Astrocyte (in vitro differentiated cells and primary cell): ENCODE data around the gene TCERG1. TPM values are rescaled to one million over a fixed set of nuclear protein-coding genes. Genes with fewer than 3 reads are reported as not detected.

Experiments used
- DNase-seq: peaks from one replicate; pipeline ENCODE4 v3.0.0-alpha.2; 2010; ENCODE audit warnings: low read depth
- FAIRE-seq: peaks from 2 replicates; lab custom pipeline; 2011; peaks lifted over from hg19 to GRCh38; lab: Jason Lieb, UNC
- H2AFZ ChIP-seq: 2 replicates; pipeline ENCODE4 v1.6.0; 2012; ENCODE audit warnings: low read depth, low read length, inconsistent platforms
- H3K27ac ChIP-seq: 2 replicates; pipeline ENCODE4 v1.5.1; 2011; ENCODE audit warnings: low read depth, low read length, inconsistent platforms
- H3K27me3 ChIP-seq: 2 replicates; pipeline ENCODE4 v1.6.0; 2011; ENCODE audit warnings: low read length, inconsistent platforms; ENCODE audit not compliant: insufficient read depth
- H3K36me3 ChIP-seq: 2 replicates; pipeline ENCODE4 v1.5.1; 2011; ENCODE audit warnings: low read length, inconsistent platforms; ENCODE audit not compliant: insufficient read depth
- H3K4me1 ChIP-seq: 2 replicates; pipeline ENCODE4 v1.5.1; 2011; ENCODE audit warnings: low read length, inconsistent platforms; ENCODE audit not compliant: insufficient read depth
- H3K4me2 ChIP-seq: 2 replicates; pipeline ENCODE4 v1.6.0; 2012; ENCODE audit warnings: low read length, inconsistent platforms
- H3K4me3 ChIP-seq: 2 replicates; pipeline ENCODE4 v1.5.1; 2011; ENCODE audit warnings: low read depth, mild to moderate bottlenecking, low read length, inconsistent platforms; ENCODE audit not compliant: insufficient read depth
- H3K79me2 ChIP-seq: 2 replicates; pipeline ENCODE4 v1.6.0; 2012; ENCODE audit warnings: mild to moderate bottlenecking, low read length, inconsistent platforms; ENCODE audit not compliant: insufficient read depth
- H3K9ac ChIP-seq: 2 replicates; pipeline ENCODE4 v1.6.0; 2012; ENCODE audit warnings: mild to moderate bottlenecking, low read length, inconsistent platforms
- H3K9me3 ChIP-seq: 2 replicates; pipeline ENCODE4 v1.5.1; 2012; ENCODE audit warnings: low read depth, mild to moderate bottlenecking, low read length, inconsistent platforms; ENCODE audit not compliant: insufficient read depth
- H4K20me1 ChIP-seq: 2 replicates; pipeline ENCODE4 v1.6.0; 2012; ENCODE audit warnings: low read length, inconsistent platforms; ENCODE audit not compliant: insufficient read depth
- H3K27ac Mint-ChIP-seq: one replicate; pipeline ENCODE4 v1.8.0; 2021; ENCODE audit warnings: mild to moderate bottlenecking, mixed read lengths; ENCODE audit not compliant: unreplicated experiment
- H3K27me3 Mint-ChIP-seq: one replicate; pipeline ENCODE4 v1.8.0; 2021; ENCODE audit warnings: low read depth, mixed read lengths; ENCODE audit not compliant: unreplicated experiment
- H3K36me3 Mint-ChIP-seq: one replicate; pipeline ENCODE4 v1.8.0; 2021; ENCODE audit warnings: low read depth, mixed read lengths; ENCODE audit not compliant: unreplicated experiment
- H3K4me1 Mint-ChIP-seq: one replicate; pipeline ENCODE4 v1.8.0; 2021; ENCODE audit warnings: low read depth, mixed read lengths; ENCODE audit not compliant: unreplicated experiment
- H3K4me3 Mint-ChIP-seq: one replicate; pipeline ENCODE4 v1.8.0; 2021; ENCODE audit warnings: mild to moderate bottlenecking, moderate library complexity, mixed read lengths; ENCODE audit not compliant: unreplicated experiment
- H3K9me3 Mint-ChIP-seq: one replicate; pipeline ENCODE4 v1.8.0; 2021; ENCODE audit warnings: mild to moderate bottlenecking, mixed read lengths; ENCODE audit not compliant: unreplicated experiment
- EZH2 ChIP-seq: IDR thresholded peaks from 2 replicates; pipeline ENCODE4 v1.6.1; 2012; ENCODE audit warnings: mild to moderate bottlenecking, low read length, inconsistent platforms; ENCODE audit not compliant: insufficient read depth
- total RNA-seq: library from RNA; stranded (reverse); gene quantifications from 2 replicates; pipeline ENCODE4 v1.2.1, GENCODE V29; 2021
- TF ChIP-seq, protein P1 (sequence below): IDR thresholded peaks from 2 replicates; pipeline ENCODE4 v1.5.1; 2011; ENCODE audit warnings: low read depth, mild to moderate bottlenecking, inconsistent platforms, low read length, moderate library complexity; ENCODE audit not compliant: insufficient read depth

TCERG1 gene
- total RNA-seq, 1 donor from 2014 or later: 66.0 TPM

DNA sequence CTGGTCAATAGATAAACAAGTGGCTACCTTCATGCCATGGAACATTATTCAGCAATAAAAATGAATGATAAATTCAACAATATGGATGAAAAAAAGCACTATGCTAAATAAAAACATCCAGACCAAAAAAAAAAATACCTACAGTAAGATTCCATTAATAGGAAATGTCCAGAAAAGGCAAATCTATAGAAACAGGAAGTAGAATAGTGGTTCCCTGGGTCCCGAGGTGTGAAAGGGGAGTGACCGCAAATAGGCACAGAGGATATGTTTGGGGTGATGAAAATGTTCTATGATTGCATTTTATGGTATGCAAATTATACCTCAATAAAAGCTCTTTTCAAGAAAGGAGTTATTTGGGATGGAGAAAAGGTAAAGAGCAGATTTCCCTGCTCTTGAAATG is 72.4 kb downstream of the TCERG1 start:
- no peaks in the 10 kb centered on the region for H3K27me3 ChIP-seq
- no peak for DNase-seq
- no peaks in the 10 kb centered on the region for H3K4me1 ChIP-seq
- TF ChIP-seq, protein P1, sequence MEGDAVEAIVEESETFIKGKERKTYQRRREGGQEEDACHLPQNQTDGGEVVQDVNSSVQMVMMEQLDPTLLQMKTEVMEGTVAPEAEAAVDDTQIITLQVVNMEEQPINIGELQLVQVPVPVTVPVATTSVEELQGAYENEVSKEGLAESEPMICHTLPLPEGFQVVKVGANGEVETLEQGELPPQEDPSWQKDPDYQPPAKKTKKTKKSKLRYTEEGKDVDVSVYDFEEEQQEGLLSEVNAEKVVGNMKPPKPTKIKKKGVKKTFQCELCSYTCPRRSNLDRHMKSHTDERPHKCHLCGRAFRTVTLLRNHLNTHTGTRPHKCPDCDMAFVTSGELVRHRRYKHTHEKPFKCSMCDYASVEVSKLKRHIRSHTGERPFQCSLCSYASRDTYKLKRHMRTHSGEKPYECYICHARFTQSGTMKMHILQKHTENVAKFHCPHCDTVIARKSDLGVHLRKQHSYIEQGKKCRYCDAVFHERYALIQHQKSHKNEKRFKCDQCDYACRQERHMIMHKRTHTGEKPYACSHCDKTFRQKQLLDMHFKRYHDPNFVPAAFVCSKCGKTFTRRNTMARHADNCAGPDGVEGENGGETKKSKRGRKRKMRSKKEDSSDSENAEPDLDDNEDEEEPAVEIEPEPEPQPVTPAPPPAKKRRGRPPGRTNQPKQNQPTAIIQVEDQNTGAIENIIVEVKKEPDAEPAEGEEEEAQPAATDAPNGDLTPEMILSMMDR: no peak
- no peak for TF ChIP-seq EZH2
- FAIRE-seq: no peak
- no peaks in the 10 kb centered on the region for H3K27me3 Mint-ChIP-seq
- no peak overlapping the region for H3K4me3 Mint-ChIP-seq
- no peak overlapping the region for H2AFZ ChIP-seq
- no peaks in the 10 kb centered on the region for H4K20me1 ChIP-seq
- no peak overlapping the region for H3K4me2 ChIP-seq
- no peaks in the 10 kb centered on the region for H3K9me3 Mint-ChIP-seq
- H3K27ac ChIP-seq: no peak overlapping the region
- no peaks in the 10 kb centered on the region for H3K79me2 ChIP-seq
- no peak overlapping the region for H3K9ac ChIP-seq
- no peaks in the 10 kb centered on the region for H3K36me3 ChIP-seq
- no peaks in the 10 kb centered on the region for H3K36me3 Mint-ChIP-seq
- no peaks in the 10 kb centered on the region for H3K9me3 ChIP-seq
- H3K4me1 Mint-ChIP-seq: peaks cover 4% of the 10 kb centered on the region
- no peak overlapping the region for H3K4me3 ChIP-seq
- no peak overlapping the region for H3K27ac Mint-ChIP-seq

GRCh38 chr5:146520731-146521130 is 73.6 kb downstream of the TCERG1 start:
- no peak overlapping the region for H3K27ac ChIP-seq
- Mint-ChIP-seq H3K4me3 (no peak overlapping the region), H3K4me1 (peaks cover 4% of the 10 kb centered on the region), H3K27me3 (no peaks in the 10 kb centered on the region), H3K9me3 (no peaks in the 10 kb centered on the region), H3K27ac (no peak overlapping the region), H3K36me3 (no peaks in the 10 kb centered on the region)
- H2AFZ ChIP-seq: no peak overlapping the region
- no peaks in the 10 kb centered on the region for H3K36me3 ChIP-seq
- no peaks in the 10 kb centered on the region for H3K27me3 ChIP-seq
- H4K20me1 ChIP-seq: no peaks in the 10 kb centered on the region
- H3K4me3 ChIP-seq: no peak overlapping the region
- no peak for FAIRE-seq
- no peaks in the 10 kb centered on the region for H3K79me2 ChIP-seq
- H3K4me1 ChIP-seq: no peaks in the 10 kb centered on the region
- H3K9ac ChIP-seq: no peak overlapping the region
- DNase-seq: peak; percentile 4
- H3K9me3 ChIP-seq: no peaks in the 10 kb centered on the region
- TF ChIP-seq, protein P1: no peak
- TF ChIP-seq EZH2: no peak
- no peak overlapping the region for H3K4me2 ChIP-seq

GRCh38 chr5:146521403-146522106 is 74.4 kb downstream of the TCERG1 start:
- no peaks in the 10 kb centered on the region for H3K4me1 ChIP-seq
- TF ChIP-seq EZH2: no peak
- TF ChIP-seq, protein P1: no peak
- Mint-ChIP-seq H3K27me3 (no peaks in the 10 kb centered on the region), H3K36me3 (no peaks in the 10 kb centered on the region), H3K27ac (no peak overlapping the region), H3K4me1 (peaks cover 4% of the 10 kb centered on the region), H3K4me3 (no peak overlapping the region), H3K9me3 (no peaks in the 10 kb centered on the region)
- no peaks in the 10 kb centered on the region for H3K79me2 ChIP-seq
- no peak overlapping the region for H3K27ac ChIP-seq
- no peaks in the 10 kb centered on the region for H3K27me3 ChIP-seq
- no peaks in the 10 kb centered on the region for H4K20me1 ChIP-seq
- H3K4me3 ChIP-seq: no peak overlapping the region
- no peak for FAIRE-seq
- no peak for DNase-seq
- H2AFZ ChIP-seq: no peak overlapping the region
- H3K9ac ChIP-seq: no peak overlapping the region
- H3K4me2 ChIP-seq: no peak overlapping the region
- H3K36me3 ChIP-seq: no peaks in the 10 kb centered on the region
- no peaks in the 10 kb centered on the region for H3K9me3 ChIP-seq
